ENCODE results near the gene GAL3ST1.

- TF ChIP-seq, protein P1, sequence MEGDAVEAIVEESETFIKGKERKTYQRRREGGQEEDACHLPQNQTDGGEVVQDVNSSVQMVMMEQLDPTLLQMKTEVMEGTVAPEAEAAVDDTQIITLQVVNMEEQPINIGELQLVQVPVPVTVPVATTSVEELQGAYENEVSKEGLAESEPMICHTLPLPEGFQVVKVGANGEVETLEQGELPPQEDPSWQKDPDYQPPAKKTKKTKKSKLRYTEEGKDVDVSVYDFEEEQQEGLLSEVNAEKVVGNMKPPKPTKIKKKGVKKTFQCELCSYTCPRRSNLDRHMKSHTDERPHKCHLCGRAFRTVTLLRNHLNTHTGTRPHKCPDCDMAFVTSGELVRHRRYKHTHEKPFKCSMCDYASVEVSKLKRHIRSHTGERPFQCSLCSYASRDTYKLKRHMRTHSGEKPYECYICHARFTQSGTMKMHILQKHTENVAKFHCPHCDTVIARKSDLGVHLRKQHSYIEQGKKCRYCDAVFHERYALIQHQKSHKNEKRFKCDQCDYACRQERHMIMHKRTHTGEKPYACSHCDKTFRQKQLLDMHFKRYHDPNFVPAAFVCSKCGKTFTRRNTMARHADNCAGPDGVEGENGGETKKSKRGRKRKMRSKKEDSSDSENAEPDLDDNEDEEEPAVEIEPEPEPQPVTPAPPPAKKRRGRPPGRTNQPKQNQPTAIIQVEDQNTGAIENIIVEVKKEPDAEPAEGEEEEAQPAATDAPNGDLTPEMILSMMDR (conservative IDR thresholded peaks at IDR 0.05; ENCODE audit: low read length), result no peak
- no peak for TF ChIP-seq EZH2phosphoT487 (IDR thresholded peaks at IDR 0.05; ENCODE audit: borderline replicate concordance, low read depth, low read length)
Observed at GRCh38 chr22:30574997-30575671, 669 bp upstream of the GAL3ST1 start.
